Adrenal gland (tissue), 12 donors: ENCODE results near the gene ATXN2L. TPM values are rescaled to one million over a fixed set of nuclear protein-coding genes. Genes with fewer than 3 reads are reported as not detected.

ENCODE experiments used
- DNase-seq, 7 donors: peaks; one replicate each; pipeline ENCODE4 v3.0.0-alpha.2; 2019 to 2020
- H3K27ac ChIP-seq, 5 donors: fragments of 200-600 bp; sonication (generic) in 4 of 5; 1 replicate in 3 of 5; 2 replicates in 2 of 5; pipeline versions ENCODE4 v1.5.1 to v1.8.0; 2016 to 2020; ENCODE audit warnings: mild to moderate bottlenecking in 1 of 5
- H3K27me3 ChIP-seq: fragments of 200-600 bp; 2 replicates; pipeline ENCODE4 v1.8.0; 2021
- H3K36me3 ChIP-seq, 2 donors: fragments of 200-600 bp; replicated peaks in 1 of 2; 1 replicate in 1 of 2; 2 replicates in 1 of 2; pipeline versions ENCODE4 v1.5.1 to v1.8.0; 2018 to 2022
- H3K4me1 ChIP-seq, 2 donors: fragments of 200-600 bp; replicated peaks in 1 of 2; 1 replicate in 1 of 2; 2 replicates in 1 of 2; pipeline versions ENCODE4 v1.5.1 to v1.8.0; 2018 to 2021
- H3K4me3 ChIP-seq, 4 donors: fragments of 200-600 bp; sonication (generic) in 3 of 4; one replicate each; pipeline ENCODE4 v1.5.1; 2016 to 2018
- H3K9me3 ChIP-seq, 3 donors: fragments of 200-600 bp; sonication (generic) in 1 of 3; replicated peaks in 1 of 3; 1 replicate in 2 of 3; 2 replicates in 1 of 3; pipeline versions ENCODE4 v1.5.1 to v1.8.0; 2016 to 2021
- CTCF ChIP-seq, 6 experiments: fragments of 450-650 bp in 4 of 6; fragments of 200-600 bp in 2 of 6; sonication (generic) in 1 of 6; IDR thresholded peaks; 1 replicate in 5 of 6; 2 replicates in 1 of 6; pipeline versions ENCODE4 v1.5.1 to v1.8.0; 2016 to 2021; ENCODE audit warnings: antibody characterized with exemption in 6 of 6, mild to moderate bottlenecking in 2 of 6, moderate library complexity in 1 of 6
- POLR2A ChIP-seq, 2 donors: fragments of 450-650 bp; IDR thresholded peaks; one replicate each; pipeline ENCODE4 v1.6.1; 2017; ENCODE audit warnings: antibody characterized with exemption in 2 of 2, mild to moderate bottlenecking in 2 of 2, moderate library complexity in 1 of 2
- WGBS, 4 donors: extraction: QIAGEN DNeasy Blood & Tissue Kit in 2 of 4; methylation state at CpG; one replicate each; pipeline versions ENCODE4 v1.1.5 to v1.1.7; 2013 to 2017; 5-methylcytosine and 5-hydroxymethylcytosine counted together
- intact Hi-C, 2 donors: fragments of 100-400 bp; cut with DNase I; formaldehyde crosslinking; loops; one replicate each; pipeline versions ENCODE4 v1.14.1 to v1.15.0; 2022 to 2023
- polyA plus RNA-seq, 3 donors: library from polyadenylated mRNA; stranded (reverse); fragments of 200-250 nt in 2 of 3; fragments of 350-450 nt in 1 of 3; fragmentation: Illumina TruSeq in 1 of 3; extraction: RNeasy Lipid Tissue Mini Kit (QIAGEN cat#74804) in 1 of 3; gene quantifications; one replicate each; pipeline ENCODE4 v1.2.3, GENCODE V29; 2013 to 2014
- total RNA-seq, 9 donors: library from RNA; depleted of rRNA in 4 of 9; stranded (reverse); fragments of >200 nt in 4 of 9; fragments of 120-200 nt in 1 of 9; fragmentation: NEBNext Ultra II Directional in 1 of 9; extraction: Animal tissue kit (Norgen Biotek cat#: 25700) in 1 of 9; gene quantifications; one replicate each; pipeline versions ENCODE4 v1.1.0 to v1.2.4, GENCODE V29; 2013 to 2023
- donor health status: healthy with polysubstance abuse.
- donor health status: Bipolar disorder and iron deficiency.
- donor health status: DM: yes; HTN: yes; CAD: no.
- donor health status: DM: no; HTN: no; CAD: no.
- donor health status: DM: no; HTN: no; CAD: no.
- donor health status: DM: yes; HTN: yes; CAD: no.

ATXN2L gene
- total and polyA plus RNA-seq, 12 donors, result 26.1 to 342 (median 90.5) TPM

GRCh38 chr16:28829747-28830146 is 6.9 kb downstream of the ATXN2L start:
- WGBS, 4 donors, result 91 to 97% (median 94%) methylated on average over 13 of the region's 13 CpGs
- TF ChIP-seq CTCF (IDR thresholded peaks at IDR 0.05) (no peak), POLR2A (IDR thresholded peaks at IDR 0.05) (no peak)
- H3K4me3 ChIP-seq, result no peak overlapping the region
- peaks cover 13 to 14% of the 10 kb centered on the region in 2 donors for H3K4me1 ChIP-seq
- H3K27me3 ChIP-seq, result no peaks in the 10 kb centered on the region
- no peak overlapping the region for H3K27ac ChIP-seq
- H3K9me3 ChIP-seq, result no peaks in the 10 kb centered on the region
- intact Hi-C loops, result no loop called here
- peaks cover 0 to 97% of the 10 kb centered on the region in 2 donors for H3K36me3 ChIP-seq
- DNase-seq, result no peak

- Histone ChIP-seq H3K4me3 (no peak overlapping the region), H3K9me3 (no peaks in the 10 kb centered on the region), H3K36me3 (peaks cover 0 to 100% of the 10 kb centered on the region in 2 donors), H3K27ac (no peak overlapping the region), H3K4me1 (peaks cover 5 to 6% of the 10 kb centered on the region in 2 donors), H3K27me3 (no peaks in the 10 kb centered on the region)
- intact Hi-C loops, result no loop called here
- DNase-seq, result no peak
- WGBS, 4 donors, result 86 to 89% (median 87%) methylated on average over 13 of the region's 13 CpGs
- TF ChIP-seq POLR2A (IDR thresholded peaks at IDR 0.05) (no peak), CTCF (IDR thresholded peaks at IDR 0.05) (no peak)
These were observed 7.7 kb downstream of the ATXN2L start for GRCh38 chr16:28830531-28830930.

GRCh38 chr16:28834349-28834748 is 11.6 kb downstream of the ATXN2L start:
- no peaks in the 10 kb centered on the region for H3K9me3 ChIP-seq
- no peak overlapping the region for H3K27ac ChIP-seq
- 90 to 99% (median 95%) methylated on average over 9 to 14 of the region's 14 CpGs for WGBS, 4 donors
- no peak for DNase-seq
- H3K27me3 ChIP-seq, result no peaks in the 10 kb centered on the region
- H3K4me3 ChIP-seq, result no peak overlapping the region
- TF ChIP-seq CTCF (IDR thresholded peaks at IDR 0.05) (no peak), POLR2A (IDR thresholded peaks at IDR 0.05) (no peak)
- peaks cover 0 to 93% of the 10 kb centered on the region in 2 donors for H3K36me3 ChIP-seq
- intact Hi-C loops, result no loop called here
- no peaks in the 10 kb centered on the region for H3K4me1 ChIP-seq

GRCh38 chr16:28834873-28835863 is 12.4 kb downstream of the ATXN2L start:
- H3K4me3 ChIP-seq, result no peak overlapping the region
- no peaks in the 10 kb centered on the region for H3K27me3 ChIP-seq
- no peaks in the 10 kb centered on the region for H3K9me3 ChIP-seq
- intact Hi-C loops, result no loop called here
- 92 to 95% (median 94%) methylated on average over 14 to 25 of the region's 25 CpGs for WGBS, 4 donors
- peaks cover 0 to 85% of the 10 kb centered on the region in 2 donors for H3K36me3 ChIP-seq
- TF ChIP-seq CTCF (IDR thresholded peaks at IDR 0.05) (no peak), POLR2A (IDR thresholded peaks at IDR 0.05) (no peak)
- no peak overlapping the region for H3K27ac ChIP-seq
- H3K4me1 ChIP-seq, result no peaks in the 10 kb centered on the region
- DNase-seq, result no peak
